M059J (cell line): ENCODE results near the gene CD72. TPM values are rescaled to one million over a fixed set of nuclear protein-coding genes. Genes with fewer than 3 reads are reported as not detected.
"Not testable (repeated sequence)": the region's sequence is repeated elsewhere in the genome, so short reads cannot be mapped to it uniquely, and the experiment has no call there.

ENCODE experiments used
- DNase-seq: peaks from one replicate; pipeline ENCODE4 v3.0.0-alpha.2; 2012; ENCODE audit warnings: low read depth
- total RNA-seq: library from RNA; depleted of rRNA; stranded (reverse); fragments of >200 nt; shearing (Covaris generic); gene quantifications from 2 replicates; pipeline ENCODE4 v1.2.3, GENCODE V29; 2014

Gene CD72
- total RNA-seq, 1 experiment from 2014 or later, result 0.05 TPM

- DNase-seq, result no peak
Measured at GRCh38 chr9:35593581-35593980, 24.6 kb downstream of the CD72 start.

GRCh38 chr9:35588506-35588905 lies 29.7 kb downstream of the CD72 start:
- not testable (repeated sequence) for DNase-seq

- DNase-seq, result peak; percentile 32
Measured at GRCh38 chr9:35584681-35585080, 33.5 kb downstream of the CD72 start.

GRCh38 chr9:35583521-35583920 lies 34.7 kb downstream of the CD72 start:
- not testable (repeated sequence) for DNase-seq

- not testable (repeated sequence) for DNase-seq
Measured at GRCh38 chr9:35579659-35580227, 38.5 kb downstream of the CD72 start.

GRCh38 chr9:35579130-35579529 lies 39.1 kb downstream of the CD72 start:
- no peak for DNase-seq

- DNase-seq, result peak; percentile 71
Measured at GRCh38 chr9:35577486-35577885, 40.7 kb downstream of the CD72 start.

GRCh38 chr9:35575478-35575877 lies 42.7 kb downstream of the CD72 start:
- DNase-seq, result no peak

GRCh38 chr9:35574578-35575122 lies 43.6 kb downstream of the CD72 start:
- no peak for DNase-seq

GRCh38 chr9:35570709-35571504 lies 47.3 kb downstream of the CD72 start:
- no peak for DNase-seq

- DNase-seq, result no peak
Measured at GRCh38 chr9:35569206-35569605, 49.0 kb downstream of the CD72 start.

GRCh38 chr9:35568196-35568595 lies 50.0 kb downstream of the CD72 start:
- DNase-seq, result no peak

- peak; percentile 30 for DNase-seq
Measured at GRCh38 chr9:35566417-35566816, 51.8 kb downstream of the CD72 start.

- DNase-seq, result no peak
Measured at GRCh38 chr9:35564658-35565061, 53.6 kb downstream of the CD72 start.

GRCh38 chr9:35563791-35564197 lies 54.4 kb downstream of the CD72 start:
- DNase-seq, result no peak

- peak; percentile 30 for DNase-seq
Measured at GRCh38 chr9:35562895-35563780, 55.1 kb downstream of the CD72 start.

GRCh38 chr9:35561468-35562261 lies 56.5 kb downstream of the CD72 start:
- no peak for DNase-seq

- no peak for DNase-seq
Measured at GRCh38 chr9:35560625-35561337, 57.4 kb downstream of the CD72 start.
